Left colon (tissue), 2 donors: ENCODE results near the gene HCN4. TPM values are rescaled to one million over a fixed set of nuclear protein-coding genes. Genes with fewer than 3 reads are reported as not detected.

Source experiments
- ATAC-seq: fragments of 200-7000 bp; cut with Tn5 transposase; one replicate; pipeline ENCODE4 v1.9.1; 2020; ENCODE audit warnings: mild to moderate bottlenecking, moderate library complexity
- DNase-seq, 2 donors: peaks; one replicate each; pipeline ENCODE4 v3.0.0-alpha.2; 2020
- intact Hi-C, 2 donors: fragments of 100-400 bp; cut with DNase I in 1 of 2; cut with micrococcal nuclease in 1 of 2; formaldehyde crosslinking; loops; one replicate each; pipeline versions ENCODE4 v1.11.2 to v1.14.0; 2022; cut with DNase I, micrococcal nuclease
- total RNA-seq, 2 donors: library from RNA; stranded (reverse); fragmentation: NEBNext Ultra II Directional; extraction: Animal tissue kit (Norgen Biotek cat#: 25700); gene quantifications; one replicate each; pipeline ENCODE4 v1.2.1, GENCODE V29; 2021
- donor health status: DM: no; HTN: no; CAD: no.
- donor health status: DM: yes; HTN: yes; CAD: no.

The HCN4 gene
- total RNA-seq, 2 donors from 2014 or later, result 0.12 to 0.28 TPM

DNA sequence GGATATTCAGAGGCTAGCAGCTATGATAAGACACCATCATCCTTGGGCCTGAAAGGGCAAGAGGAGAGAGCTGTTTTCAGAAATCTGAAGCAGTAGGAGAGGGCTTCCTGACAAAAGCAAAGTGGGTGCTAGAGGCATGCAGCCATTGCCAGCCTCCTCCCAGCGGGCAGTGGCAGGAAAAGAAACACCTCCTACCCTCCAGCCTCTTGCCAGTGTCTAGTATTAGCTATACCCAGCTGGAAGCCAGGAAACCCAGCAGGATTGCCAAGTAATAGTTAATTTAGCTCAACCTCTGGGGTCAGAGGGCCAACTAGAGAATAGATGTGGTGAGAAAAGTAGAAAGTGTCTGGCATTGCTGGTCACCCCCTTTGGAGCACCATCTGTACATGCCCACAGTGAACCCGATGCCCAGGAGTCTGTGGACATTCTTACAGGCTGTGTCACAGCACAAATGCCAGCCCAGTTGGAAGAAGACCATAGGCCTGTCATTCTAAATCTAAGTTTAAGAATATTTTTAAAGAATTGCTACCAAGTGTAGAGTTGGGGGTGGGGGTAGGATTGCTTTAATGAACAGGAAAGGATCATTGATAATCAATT lies 85.3 kb downstream of the HCN4 start:
- ATAC-seq (no peak), DNase-seq (no peak)
- intact Hi-C loops, result no loop called here

DNA sequence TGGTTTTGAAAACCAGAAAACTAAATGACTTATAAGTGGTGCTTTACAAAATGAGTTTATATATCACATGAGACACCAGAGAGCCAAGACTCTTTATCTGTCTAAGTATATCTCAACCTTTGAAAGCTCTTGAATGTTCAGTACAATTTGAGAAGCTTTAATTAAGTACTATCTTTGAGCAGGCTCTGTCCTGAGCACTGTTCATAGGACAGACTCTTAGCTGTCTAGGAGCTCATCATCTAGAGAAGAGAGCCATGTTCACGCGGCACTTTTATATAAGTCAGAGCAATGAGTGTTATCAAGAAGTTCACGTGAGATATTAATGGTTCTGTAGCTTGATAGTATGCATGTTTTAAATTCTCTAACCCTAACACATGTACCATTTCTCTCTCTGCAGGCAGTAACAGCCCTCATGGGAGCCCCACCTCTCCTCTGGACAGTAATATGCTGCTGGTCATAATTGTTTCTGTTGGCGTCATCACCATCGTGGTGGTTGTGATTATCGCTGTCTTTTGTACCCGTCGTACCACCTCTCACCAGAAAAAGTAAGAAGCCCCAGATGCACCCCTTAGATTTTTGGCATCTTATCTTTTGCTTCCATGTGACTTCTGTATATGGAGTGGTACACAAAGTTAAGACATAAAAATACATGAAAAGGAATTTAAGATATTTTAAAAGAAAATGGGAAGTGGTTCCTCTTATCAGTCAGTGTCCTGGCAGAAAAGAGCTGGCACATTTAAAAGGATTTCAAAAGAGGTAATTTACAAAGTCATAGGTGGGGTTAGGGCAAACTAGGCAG lies 86.0 kb downstream of the HCN4 start:
- no peak for DNase-seq
- no peak for ATAC-seq
- intact Hi-C loops, result no loop called here

DNA sequence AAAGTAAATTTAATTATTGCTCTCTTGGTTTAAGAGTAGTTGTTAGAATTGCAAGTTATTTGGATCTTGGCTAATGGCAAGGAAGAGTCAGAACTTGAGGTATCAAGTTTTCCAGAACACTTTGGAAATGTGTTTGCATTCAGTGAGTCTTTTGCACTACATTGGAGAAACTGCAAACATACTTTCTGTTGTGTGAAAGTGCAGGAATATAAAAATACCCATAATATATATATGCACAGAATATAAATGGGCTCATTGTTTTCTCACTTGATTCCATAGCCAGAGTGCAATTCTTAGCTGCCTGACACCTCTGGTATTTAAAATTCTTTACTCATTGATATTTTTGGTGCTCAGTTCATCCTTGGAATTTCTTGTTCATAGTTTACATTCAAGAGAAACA lies 92.9 kb downstream of the HCN4 start:
- no peak for ATAC-seq
- no peak for DNase-seq
- intact Hi-C loops, result no loop called here

DNA sequence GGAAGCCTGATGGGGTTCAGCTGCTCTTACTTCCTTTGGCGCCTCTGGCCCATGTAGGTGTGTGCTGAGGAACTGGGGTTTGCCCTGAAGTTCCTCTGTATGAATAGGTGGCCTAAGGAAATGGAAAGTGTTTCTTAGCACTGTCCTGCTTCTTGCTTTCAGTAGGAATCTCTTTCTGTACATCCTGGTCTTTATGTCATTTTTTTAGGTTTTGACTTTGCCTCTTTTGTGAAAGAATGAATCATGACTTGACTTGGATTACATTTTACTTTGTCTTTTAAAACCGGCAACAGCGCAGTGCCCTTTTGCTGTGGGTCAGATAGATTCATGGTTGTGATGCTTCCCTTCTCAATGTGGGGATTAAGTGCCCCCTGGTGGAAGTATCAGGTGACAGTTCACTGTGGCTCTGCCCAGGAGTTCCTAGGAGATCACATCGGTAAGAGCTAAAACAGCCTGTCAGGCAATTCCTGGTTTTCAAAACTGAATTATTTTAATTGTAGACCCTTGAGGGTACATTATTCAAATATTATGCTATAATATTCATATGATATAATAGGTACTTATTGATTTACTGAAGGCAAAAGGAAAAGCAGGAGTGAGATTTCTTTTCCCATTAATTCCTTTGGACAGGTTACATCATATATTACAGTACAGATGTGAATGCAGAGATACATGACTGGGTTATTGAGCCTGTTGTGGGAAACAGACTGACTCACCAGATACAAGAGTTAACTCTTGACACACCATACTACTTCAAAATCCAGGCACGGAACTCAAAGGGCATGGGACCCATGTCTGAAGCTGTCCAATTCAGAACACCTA lies 95.4 kb downstream of the HCN4 start:
- intact Hi-C loops, result no loop called here
- peak; percentile 82 for ATAC-seq
- peak; percentile 29 to 35 for DNase-seq

DNA sequence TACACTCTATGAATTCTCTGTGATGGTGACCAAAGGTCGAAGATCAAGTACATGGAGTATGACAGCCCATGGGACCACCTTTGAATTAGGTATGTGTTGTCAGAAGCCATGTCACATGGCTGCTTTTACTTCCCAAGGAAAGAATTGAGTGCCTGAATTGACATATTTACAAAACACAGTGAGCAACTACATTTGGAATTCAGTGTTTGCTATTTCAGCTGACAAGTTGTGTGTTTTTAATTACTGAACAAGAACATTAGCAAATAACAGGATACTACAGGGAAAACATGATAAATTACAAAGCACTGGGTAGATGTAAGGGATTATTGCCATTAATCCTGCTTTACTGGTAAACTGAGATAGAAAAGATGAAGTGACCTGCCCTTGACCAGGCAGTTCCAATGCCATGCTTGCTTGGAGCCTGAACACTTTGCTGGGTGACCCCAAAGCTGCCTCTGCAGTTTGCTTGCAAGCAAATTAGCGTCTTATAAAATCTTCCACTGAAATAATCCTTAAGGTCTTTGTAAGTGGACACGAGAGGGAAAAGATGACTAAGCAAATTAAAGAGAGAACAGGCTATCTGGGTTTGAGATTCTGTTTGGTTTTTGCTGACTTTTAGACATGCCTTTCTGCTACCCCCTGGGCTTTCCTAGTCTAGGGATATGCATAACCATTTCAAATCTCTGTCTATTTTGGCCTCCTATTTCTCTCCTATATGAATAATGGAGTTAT lies 98.2 kb downstream of the HCN4 start:
- ATAC-seq (no peak), DNase-seq (no peak)
- intact Hi-C loops, result no loop called here

Other genes with a start within 250 kb of the HCN4 start
- gene REC114, start 74.2 kb upstream of the HCN4 start, total RNA-seq, result not detected